H1 (cell line): Measurements from ENCODE around the gene EIPR1. TPM values are rescaled to one million over a fixed set of nuclear protein-coding genes. Genes with fewer than 3 reads are reported as not detected.

ENCODE experiments used
- CTCF ChIA-PET: fragments of 300-600 bp; sonication (Branson Sonifier 250); formaldehyde crosslinking; loops from one replicate; lab custom pipeline; 2021; ENCODE audit not compliant: partially characterized antibody; lab: Charles Lee
- POLR2A ChIA-PET: fragments of 300-600 bp; sonication (Branson Sonifier 250); formaldehyde crosslinking; loops from one replicate; lab custom pipeline; 2021; ENCODE audit warnings: inconsistent platforms; ENCODE audit not compliant: partially characterized antibody; lab: Charles Lee
- DNase-seq, 2 experiments: peaks; one replicate each; pipeline versions ENCODE4 v3.0.0 to v3.0.0-alpha.2; 2010 to 2022; ENCODE audit warnings: low spot score in 2 of 2, low read depth in 1 of 2, mixed read lengths in 1 of 2
- FAIRE-seq: peaks from 2 replicates; lab custom pipeline; 2011; peaks lifted over from hg19 to GRCh38; lab: Jason Lieb, UNC
- H2AFZ ChIP-seq: 2 replicates; pipeline ENCODE4 v1.8.1; 2012; ENCODE audit warnings: low read length, inconsistent platforms
- H2AK5ac ChIP-seq: 2 replicates; pipeline ENCODE4 v1.6.1; 2013; ENCODE audit warnings: low read depth, low read length
- H2BK120ac ChIP-seq: replicated peaks from 2 replicates; pipeline ENCODE3; 2013; ENCODE audit warnings: low read depth, low read length, inconsistent platforms
- H2BK12ac ChIP-seq: 2 replicates; pipeline ENCODE4 v1.6.1; 2013; ENCODE audit warnings: low read depth, low read length
- H2BK15ac ChIP-seq: 2 replicates; pipeline ENCODE4 v1.6.1; 2013; ENCODE audit warnings: low read length
- H2BK20ac ChIP-seq: 2 replicates; pipeline ENCODE4 v1.6.1; 2013; ENCODE audit warnings: low read length
- H2BK5ac ChIP-seq: 2 replicates; pipeline ENCODE4 v1.6.1; 2013; ENCODE audit warnings: low read depth, low read length
- H3K14ac ChIP-seq: 2 replicates; pipeline ENCODE4 v1.6.1; 2013; ENCODE audit warnings: inconsistent platforms; ENCODE audit not compliant: insufficient read length
- H3K18ac ChIP-seq: 2 replicates; pipeline ENCODE4 v1.6.1; 2013; ENCODE audit warnings: low read length; ENCODE audit errors: extremely low read depth
- H3K23ac ChIP-seq: 2 replicates; pipeline ENCODE4 v1.6.1; 2013; ENCODE audit warnings: inconsistent platforms; ENCODE audit not compliant: insufficient read length
- H3K23me2 ChIP-seq: 2 replicates; pipeline ENCODE4 v1.6.1; 2013; ENCODE audit warnings: low read depth, low read length
- H3K27ac ChIP-seq: 2 replicates; pipeline ENCODE4 v1.6.1; 2011; ENCODE audit warnings: low read depth, low read length, inconsistent platforms
- H3K27me3 ChIP-seq, 4 experiments: replicated peaks in 1 of 4; 1 replicate in 1 of 4; 2 replicates in 3 of 4; pipeline versions ENCODE4 v1.6.1 to v1.8.1; 2011 to 2013; ENCODE audit warnings: low read length in 3 of 4, mild to moderate bottlenecking in 3 of 4, inconsistent platforms in 2 of 4, mixed read lengths in 2 of 4, moderate library complexity in 1 of 4; ENCODE audit not compliant: control insufficient read depth in 3 of 4, insufficient read depth in 3 of 4; ENCODE audit errors: extremely low read depth in 1 of 4
- H3K36me3 ChIP-seq, 4 experiments: 2 replicates each; pipeline versions ENCODE4 v1.6.1 to v1.8.1; 2011 to 2013; ENCODE audit warnings: mild to moderate bottlenecking in 4 of 4, low read length in 3 of 4, moderate library complexity in 2 of 4, control low read depth in 1 of 4, inconsistent platforms in 1 of 4; ENCODE audit not compliant: insufficient read depth in 4 of 4, control insufficient read depth in 2 of 4
- H3K4ac ChIP-seq: replicated peaks from 2 replicates; pipeline ENCODE3; 2013; ENCODE audit warnings: low read length, low read depth, mixed read lengths, inconsistent platforms; ENCODE audit not compliant: insufficient read length
- H3K4me1 ChIP-seq, 4 experiments: replicated peaks in 1 of 4; 1 replicate in 1 of 4; 2 replicates in 3 of 4; pipeline versions ENCODE4 v1.6.1 to v1.8.1; 2011 to 2013; ENCODE audit warnings: low read length in 3 of 4, inconsistent platforms in 2 of 4, mixed read lengths in 1 of 4; ENCODE audit not compliant: insufficient read depth in 4 of 4, control insufficient read depth in 3 of 4
- H3K4me2 ChIP-seq, 2 experiments: 2 replicates each; pipeline versions ENCODE4 v1.6.1 to v1.8.1; 2011 to 2013; ENCODE audit warnings: low read depth in 2 of 2, low read length in 2 of 2, control low read depth in 1 of 2, inconsistent platforms in 1 of 2, mild to moderate bottlenecking in 1 of 2; ENCODE audit not compliant: insufficient read depth in 1 of 2
- H3K4me3 ChIP-seq, 4 experiments: fragments of 200-600, 300-600 bp in 1 of 4; sonication (generic), shearing (Covaris generic), sonication (Bioruptor Twin) in 1 of 4; 2 replicates each; pipeline versions ENCODE4 v1.5.1 to v1.8.1; 2011 to 2016; ENCODE audit warnings: low read length in 4 of 4, low read depth in 3 of 4, control low read depth in 2 of 4, inconsistent platforms in 2 of 4, mild to moderate bottlenecking in 2 of 4, mixed read lengths in 1 of 4, moderate library complexity in 1 of 4; ENCODE audit not compliant: insufficient read depth in 2 of 4; ENCODE audit errors: extremely low read depth in 1 of 4
- H3K56ac ChIP-seq: replicated peaks from 2 replicates; pipeline ENCODE3; 2013; ENCODE audit warnings: low read depth, mild to moderate bottlenecking, mixed read lengths, low read length, inconsistent platforms; ENCODE audit not compliant: insufficient read length
- H3K79me1 ChIP-seq: 2 replicates; pipeline ENCODE4 v1.6.1; 2013; ENCODE audit warnings: low read depth, low read length, control low read depth
- H3K79me2 ChIP-seq, 2 experiments: 2 replicates each; pipeline versions ENCODE4 v1.6.1 to v1.8.1; 2012 to 2013; ENCODE audit warnings: low read length in 2 of 2, mild to moderate bottlenecking in 2 of 2, inconsistent platforms in 1 of 2; ENCODE audit not compliant: insufficient read depth in 2 of 2, control insufficient read depth in 1 of 2
- H3K9ac ChIP-seq, 4 experiments: replicated peaks in 1 of 4; 1 replicate in 1 of 4; 2 replicates in 3 of 4; pipeline versions ENCODE4 v1.6.1 to v1.8.1; 2011 to 2013; ENCODE audit warnings: low read depth in 3 of 4, low read length in 3 of 4, control low read depth in 2 of 4, mild to moderate bottlenecking in 2 of 4, moderate library complexity in 2 of 4, inconsistent platforms in 1 of 4; ENCODE audit errors: extremely low read depth in 1 of 4
- H3K9me3 ChIP-seq, 2 experiments: 2 replicates each; pipeline versions ENCODE4 v1.6.1 to v1.8.1; 2012 to 2013; ENCODE audit warnings: mild to moderate bottlenecking in 2 of 2, moderate library complexity in 2 of 2, control low read depth in 1 of 2, inconsistent platforms in 1 of 2, low read depth in 1 of 2, low read length in 1 of 2, mixed read lengths in 1 of 2; ENCODE audit not compliant: insufficient read depth in 2 of 2
- H4K20me1 ChIP-seq, 2 experiments: replicated peaks in 1 of 2; 2 replicates each; pipeline versions ENCODE3 to v1.8.1; 2011 to 2013; ENCODE audit warnings: inconsistent platforms in 2 of 2, low read length in 2 of 2, mild to moderate bottlenecking in 1 of 2; ENCODE audit not compliant: insufficient read depth in 2 of 2, control insufficient read depth in 1 of 2
- H4K5ac ChIP-seq: 2 replicates; pipeline ENCODE4 v1.6.1; 2013; ENCODE audit warnings: low read length, low read depth, mixed read lengths, inconsistent platforms; ENCODE audit not compliant: insufficient read length
- H4K8ac ChIP-seq: 2 replicates; pipeline ENCODE4 v1.8.0; 2013; ENCODE audit warnings: mild to moderate bottlenecking, moderate library complexity, low read length, inconsistent platforms; ENCODE audit not compliant: insufficient read depth; ENCODE audit errors: extremely low read depth
- H4K91ac ChIP-seq: replicated peaks from 2 replicates; pipeline ENCODE3; 2013; ENCODE audit warnings: low read length, mixed read lengths, inconsistent platforms; ENCODE audit not compliant: insufficient read length
- EP300 ChIP-seq, 2 experiments: IDR thresholded peaks; 1 replicate in 1 of 2; 2 replicates in 1 of 2; pipeline ENCODE4 v1.6.1; 2011 to 2012; ENCODE audit warnings: low read depth in 2 of 2, low read length in 2 of 2, mild to moderate bottlenecking in 2 of 2, borderline replicate concordance in 1 of 2, inconsistent platforms in 1 of 2, moderate library complexity in 1 of 2
- GABPA ChIP-seq: IDR thresholded peaks from 2 replicates; pipeline ENCODE4 v1.6.1; 2011; ENCODE audit warnings: mild to moderate bottlenecking, low read length, moderate library complexity, borderline replicate concordance; ENCODE audit not compliant: insufficient read depth
- SP1 ChIP-seq: IDR thresholded peaks from 2 replicates; pipeline ENCODE4 v1.6.1; 2011; ENCODE audit warnings: low read depth, low read length
- TAF7 ChIP-seq: optimal IDR thresholded peaks from 2 replicates; pipeline ENCODE3; 2011; ENCODE audit warnings: low read depth, mild to moderate bottlenecking, inconsistent platforms, low read length, moderate library complexity, borderline replicate concordance
- WGBS, 2 experiments: shearing (Covaris generic) in 1 of 2; methylation state at CpG; one replicate each; pipeline versions ENCODE4 v1.1.6 to v1.1.7; 2013 to 2015; ENCODE audit warnings: low lambda C conversion rate in 2 of 2, mixed read lengths in 2 of 2, inconsistent platforms in 1 of 2, low coverage in 1 of 2, missing lambda C conversion rate in 1 of 2; ENCODE audit not compliant: insufficient replicate concordance in 2 of 2, insufficient coverage in 1 of 2, insufficient read length in 1 of 2; ENCODE audit errors: extremely low coverage in 1 of 2, missing lambda C conversion rate in 1 of 2; 5-methylcytosine and 5-hydroxymethylcytosine counted together
- polyA plus RNA-seq, 7 experiments: library from polyadenylated mRNA; depleted of rRNA in 3 of 7; stranded (reverse) in 5 of 7; unstranded in 2 of 7; fragments of >200 nt in 5 of 7; fragments of 200-250 nt in 2 of 7; gene quantifications; 1 replicate in 5 of 7; 2 replicates in 1 of 7; 4 replicates in 1 of 7; pipeline versions ENCODE4 v1.2.1 to v1.2.3, GENCODE V29; 2011 to 2013; ENCODE audit warnings: missing spikeins in 2 of 7, mixed read lengths in 2 of 7
- total RNA-seq: library from RNA; stranded (reverse); fragmentation: NEBNext Ultra II Directional; extraction: Animal tissue kit (Norgen Biotek cat#: 25700); gene quantifications from 2 replicates; pipeline ENCODE4 v1.2.1, GENCODE V29; 2021
- TF ChIP-seq, protein P1 (sequence below): IDR thresholded peaks from 2 replicates; pipeline ENCODE4 v1.6.1; 2011; ENCODE audit warnings: low read depth, mild to moderate bottlenecking, low read length; ENCODE audit not compliant: insufficient read depth

Gene EIPR1
- total and polyA plus RNA-seq, 2 of the 8 experiments (the other 6 are each of a cell fraction or from before 2014, with no cell fraction given) = 26.3 to 56.4 TPM

DNA sequence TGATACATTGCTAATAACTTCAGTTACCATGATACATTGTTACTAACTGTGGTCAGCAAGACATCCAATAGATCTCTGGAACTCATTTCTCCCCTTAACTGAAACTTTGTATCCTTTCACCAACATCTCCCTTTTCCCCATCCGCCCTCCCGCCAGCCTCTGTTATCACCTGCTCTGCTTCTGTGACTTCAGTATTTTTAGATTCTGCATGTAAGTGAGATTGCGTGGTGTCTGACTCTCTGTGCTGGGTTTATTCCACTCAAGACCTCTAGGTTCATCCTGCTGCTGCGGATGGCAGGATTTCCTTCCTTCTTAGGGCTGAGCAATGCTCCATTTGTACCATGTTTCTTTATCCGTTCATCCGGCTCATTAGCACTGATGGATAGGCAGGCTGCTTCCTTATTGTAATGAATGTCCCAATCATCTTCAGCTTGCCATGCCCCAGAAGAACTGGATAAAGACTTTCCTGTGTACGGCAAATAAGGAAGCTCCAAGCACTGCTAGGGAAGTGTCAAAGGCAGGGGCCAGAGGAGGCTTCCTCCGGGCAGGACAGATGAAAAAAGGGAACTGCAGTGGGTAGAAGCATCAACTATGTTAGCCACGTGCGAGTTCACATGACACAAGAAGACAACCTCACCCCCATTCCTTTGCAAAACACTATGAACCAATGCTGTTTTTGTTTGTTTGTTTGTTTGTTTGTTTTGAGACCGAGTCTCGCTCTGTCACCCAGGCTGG, 113.4 kb downstream of the EIPR1 start:
- Histone ChIP-seq H2BK15ac (no peak overlapping the region), H4K8ac (no peak overlapping the region), H3K79me2 (0 out of 4 replicates have a peak, but pooled peaks cover 0 to 4% of the 10 kb centered on the region in 2 experiments), H2BK5ac (no peak overlapping the region), H2BK120ac (no peak overlapping the region), H3K14ac (no peak overlapping the region), H3K23me2 (no peaks in the 10 kb centered on the region), H2BK20ac (no peak overlapping the region), H3K9me3 (no peaks in the 10 kb centered on the region), H3K18ac (no peak overlapping the region), H3K36me3 (no peaks in the 10 kb centered on the region), H3K23ac (no peak overlapping the region), H3K27ac (no peak overlapping the region), H2BK12ac (no peak overlapping the region), H3K27me3 (peaks cover 0 to 7% (median 3%) of the 10 kb centered on the region in 4 experiments; a peak in 2 of 7 replicates), H3K4ac (no peak overlapping the region), H3K4me2 (no peak overlapping the region), H3K4me3 (no peak overlapping the region), H3K9ac (no peak overlapping the region), H3K79me1 (peaks cover 10% of the 10 kb centered on the region; the same call in 1 of the 2 replicates), H3K4me1 (peaks cover 9 to 24% (median 16%) of the 10 kb centered on the region in 4 experiments), H4K91ac (no peak overlapping the region), H4K5ac (no peak overlapping the region), H2AFZ (no peak overlapping the region), H2AK5ac (no peak overlapping the region), H4K20me1 (peaks cover 2 to 11% of the 10 kb centered on the region in 2 experiments), H3K56ac (no peak overlapping the region)
- 88% methylated on average over 12 of the region's 12 CpGs; no CpG with 5 or more reads in 1 of the 2 experiments for WGBS, 2 experiments
- TF ChIP-seq GABPA (no peak), EP300 (IDR thresholded peaks at IDR 0.05; ENCODE audit: borderline replicate concordance in 1 of 2, low read depth in 2 of 2, low read length in 2 of 2) (no peak), TAF7 (no peak), SP1 (no peak)
- TF ChIP-seq, protein P1, sequence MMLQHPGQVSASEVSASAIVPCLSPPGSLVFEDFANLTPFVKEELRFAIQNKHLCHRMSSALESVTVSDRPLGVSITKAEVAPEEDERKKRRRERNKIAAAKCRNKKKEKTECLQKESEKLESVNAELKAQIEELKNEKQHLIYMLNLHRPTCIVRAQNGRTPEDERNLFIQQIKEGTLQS = no peak
- FAIRE-seq (no peak), DNase-seq (no peak)
- ChIA-PET CTCF (interaction anchor here (0.9 to 1.1 kb wide), 2 partner anchors 56 to 67 kb away, joined by 3 to 4 read pairs; no protein-coding TSS in a partner anchor), POLR2A (no interaction called here)
